Stomach (tissue), 4 donors: ENCODE measurements around the gene RRBP1.

Source experiments
- EP300 ChIP-seq: sonication (generic); formaldehyde crosslinking; IDR thresholded peaks from one replicate; pipeline ENCODE4 v1.6.1; 2017; ENCODE audit warnings: antibody characterized with exemption
- POLR2A ChIP-seq, 4 donors: fragments of 450-650 bp; IDR thresholded peaks; one replicate each; pipeline ENCODE4 v1.6.1; 2016; ENCODE audit warnings: antibody characterized with exemption in 4 of 4, control low read depth in 2 of 4, mild to moderate bottlenecking in 1 of 4, moderate library complexity in 1 of 4
- POLR2AphosphoS5 ChIP-seq, 3 donors: sonication (generic); formaldehyde crosslinking; IDR thresholded peaks; one replicate each; pipeline ENCODE4 v1.6.1; 2016; ENCODE audit warnings: antibody characterized with exemption in 3 of 3
- TF ChIP-seq, protein P1 (sequence below), 7 experiments: fragments of 450-650 bp in 4 of 7; fragments of 200-600 bp in 3 of 7; sonication (generic) in 3 of 7; IDR thresholded peaks; one replicate each; pipeline ENCODE4 v1.5.1; 2016 to 2019; ENCODE audit warnings: antibody characterized with exemption in 7 of 7, control low read depth in 2 of 7, mild to moderate bottlenecking in 1 of 7

DNA sequence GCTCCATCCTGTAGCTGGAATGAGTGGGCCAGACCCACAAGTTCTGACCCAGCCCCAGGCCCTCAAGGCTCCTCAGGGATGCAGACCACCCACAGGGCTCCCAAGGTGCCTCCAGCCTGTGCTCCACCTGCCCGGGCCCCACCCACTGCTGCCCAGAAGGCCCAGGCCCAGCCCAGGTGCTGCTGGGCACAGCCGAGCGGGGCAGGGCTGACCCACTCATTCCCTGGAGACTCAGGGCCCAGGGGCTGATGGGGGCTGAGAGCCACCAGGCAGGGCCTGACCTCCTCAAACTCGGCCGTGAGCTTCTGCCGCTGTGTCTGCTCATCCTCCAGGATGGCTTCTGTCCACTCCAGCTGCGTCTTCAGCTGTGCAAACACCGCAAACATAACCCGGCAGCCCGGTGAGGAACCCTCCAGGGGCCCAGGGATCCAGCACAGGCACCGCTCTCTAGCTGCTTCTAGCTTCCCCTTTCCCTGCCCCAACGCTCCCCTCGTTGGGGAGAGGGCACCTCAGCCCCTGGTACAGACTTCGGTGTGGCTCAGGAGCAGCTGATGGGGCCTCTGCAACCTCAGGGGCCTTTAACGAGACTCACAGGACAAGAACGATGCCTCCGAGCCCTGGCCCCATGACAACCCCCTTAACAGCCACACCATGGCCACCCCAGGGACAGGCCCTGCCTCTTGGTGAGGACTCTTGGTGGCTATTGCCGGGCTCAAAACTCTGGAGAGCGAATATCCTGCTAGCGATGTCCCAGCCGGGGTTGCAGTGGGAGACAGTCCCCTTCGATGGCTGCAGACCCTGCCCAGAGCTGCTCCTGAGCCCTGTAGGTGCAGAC, 66.2 kb downstream of the RRBP1 start:
- no peak for TF ChIP-seq EP300
- TF ChIP-seq, protein P1, sequence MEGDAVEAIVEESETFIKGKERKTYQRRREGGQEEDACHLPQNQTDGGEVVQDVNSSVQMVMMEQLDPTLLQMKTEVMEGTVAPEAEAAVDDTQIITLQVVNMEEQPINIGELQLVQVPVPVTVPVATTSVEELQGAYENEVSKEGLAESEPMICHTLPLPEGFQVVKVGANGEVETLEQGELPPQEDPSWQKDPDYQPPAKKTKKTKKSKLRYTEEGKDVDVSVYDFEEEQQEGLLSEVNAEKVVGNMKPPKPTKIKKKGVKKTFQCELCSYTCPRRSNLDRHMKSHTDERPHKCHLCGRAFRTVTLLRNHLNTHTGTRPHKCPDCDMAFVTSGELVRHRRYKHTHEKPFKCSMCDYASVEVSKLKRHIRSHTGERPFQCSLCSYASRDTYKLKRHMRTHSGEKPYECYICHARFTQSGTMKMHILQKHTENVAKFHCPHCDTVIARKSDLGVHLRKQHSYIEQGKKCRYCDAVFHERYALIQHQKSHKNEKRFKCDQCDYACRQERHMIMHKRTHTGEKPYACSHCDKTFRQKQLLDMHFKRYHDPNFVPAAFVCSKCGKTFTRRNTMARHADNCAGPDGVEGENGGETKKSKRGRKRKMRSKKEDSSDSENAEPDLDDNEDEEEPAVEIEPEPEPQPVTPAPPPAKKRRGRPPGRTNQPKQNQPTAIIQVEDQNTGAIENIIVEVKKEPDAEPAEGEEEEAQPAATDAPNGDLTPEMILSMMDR (IDR thresholded peaks at IDR 0.05), result no peak
- no peak for TF ChIP-seq POLR2AphosphoS5 (IDR thresholded peaks at IDR 0.05)
- TF ChIP-seq POLR2A (IDR thresholded peaks at IDR 0.05), result no peak
